Stimulated activated CD4-positive, alpha-beta T cell treated with anti-CD3 and anti-CD28 coated beads, Interleukin-12 subunit alpha, Interleukin-12 subunit beta, amount 100 ng/mL, for 48 hours (primary cell): Measurements from ENCODE around the gene C12orf42.

Experiments
- DNase-seq, 3 donors: peaks; one replicate each; pipeline ENCODE4 v3.0.0-alpha.2; 2020; ENCODE audit warnings: low read depth in 2 of 3, low spot score in 1 of 3

C12orf42 gene

GRCh38 chr12:103350116-103350515 lies 145.7 kb downstream of the C12orf42 start:
- DNase-seq = no peak

DNA sequence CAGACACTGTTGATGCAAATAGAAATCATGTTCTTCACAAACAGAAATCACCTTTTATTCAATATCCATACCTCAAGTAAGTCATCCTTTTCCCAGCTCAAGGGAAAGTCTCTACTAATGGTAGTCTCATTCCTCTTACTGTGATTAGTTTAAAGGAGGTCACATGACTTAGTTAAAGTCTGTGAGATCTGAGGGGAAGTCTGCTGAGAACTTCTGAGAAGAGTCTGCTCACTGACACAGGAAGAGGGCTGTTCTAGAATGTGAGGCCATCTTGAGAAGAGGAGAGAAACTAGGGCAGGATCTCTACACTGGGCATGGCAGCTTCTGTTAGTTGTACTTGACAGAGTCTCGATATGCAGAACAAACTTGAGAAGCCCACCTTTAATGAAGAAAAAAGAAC lies 146.8 kb downstream of the C12orf42 start:
- DNase-seq = no peak

DNA sequence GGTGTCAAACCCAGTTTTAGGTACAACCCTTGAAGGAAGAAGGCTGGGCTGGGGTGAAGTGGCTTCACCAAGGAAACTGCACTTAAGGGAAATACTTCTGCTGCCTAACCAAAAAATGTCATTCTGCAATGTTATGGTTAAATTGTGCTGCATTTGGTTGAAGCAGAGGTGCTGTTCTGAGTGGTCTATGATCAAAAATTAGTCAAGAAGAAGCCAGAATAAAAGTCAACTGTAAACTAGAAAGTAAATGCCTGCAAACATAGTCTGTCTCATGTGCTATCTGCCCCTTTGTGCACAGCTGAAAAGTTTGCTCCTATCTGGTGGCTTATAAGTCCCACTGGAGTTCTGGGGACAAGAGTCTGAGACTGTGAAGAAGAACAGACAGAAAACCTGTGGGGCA lies 158.8 kb downstream of the C12orf42 start:
- no peak for DNase-seq

- DNase-seq = no peak
Measured at GRCh38 chr12:103334466-103334865, 161.3 kb downstream of the C12orf42 start.

GRCh38 chr12:103333676-103334075 lies 162.1 kb downstream of the C12orf42 start:
- no peak for DNase-seq

- DNase-seq = no peak
Measured at GRCh38 chr12:103331643-103332042, 164.1 kb downstream of the C12orf42 start.

- no peak for DNase-seq
Measured at GRCh38 chr12:103330672-103331071, 165.1 kb downstream of the C12orf42 start.

- DNase-seq = no peak
Measured at GRCh38 chr12:103327676-103328075, 168.1 kb downstream of the C12orf42 start.

- no peak for DNase-seq
Measured at GRCh38 chr12:103326190-103326589, 169.6 kb downstream of the C12orf42 start.

DNA sequence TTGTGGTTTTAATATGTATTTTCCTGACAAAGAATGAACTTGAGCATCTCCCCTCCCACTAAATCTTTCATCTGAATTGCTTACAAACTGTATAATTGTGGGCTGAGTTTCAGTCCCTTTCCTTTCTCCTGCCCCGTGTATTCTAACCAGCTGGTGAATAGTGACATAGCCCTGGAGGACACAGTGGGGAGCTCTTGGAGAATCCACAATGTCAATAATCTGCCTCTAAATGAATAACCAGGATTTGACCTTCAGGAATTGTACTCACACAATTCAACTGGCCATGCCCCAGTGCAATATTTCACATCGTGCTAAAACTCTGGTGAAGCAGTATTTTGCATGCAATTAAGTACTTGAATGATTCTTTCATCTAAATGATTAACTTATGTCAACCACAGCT lies 177.2 kb downstream of the C12orf42 start:
- DNase-seq = no peak

DNA sequence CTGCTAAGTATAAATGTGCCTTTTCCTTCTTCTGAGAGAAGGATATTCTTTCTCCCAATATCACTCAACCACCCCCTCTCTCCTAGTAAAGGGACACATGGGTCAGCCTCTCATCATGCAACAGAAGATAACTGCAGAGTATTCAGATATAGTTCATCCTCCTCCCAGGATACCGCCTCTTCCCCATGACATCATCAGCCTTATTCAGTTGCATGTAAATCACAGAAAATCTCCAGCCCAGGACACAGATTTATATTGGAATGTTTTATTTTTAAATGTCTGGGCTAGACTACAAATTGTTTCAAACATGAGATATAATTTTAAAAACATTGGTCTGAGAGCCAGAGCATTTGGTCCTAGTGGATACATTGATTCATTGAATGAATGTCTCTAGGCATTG lies 178.5 kb downstream of the C12orf42 start:
- no peak for DNase-seq

GRCh38 chr12:103314786-103315185 lies 181.0 kb downstream of the C12orf42 start:
- DNase-seq = no peak

DNA sequence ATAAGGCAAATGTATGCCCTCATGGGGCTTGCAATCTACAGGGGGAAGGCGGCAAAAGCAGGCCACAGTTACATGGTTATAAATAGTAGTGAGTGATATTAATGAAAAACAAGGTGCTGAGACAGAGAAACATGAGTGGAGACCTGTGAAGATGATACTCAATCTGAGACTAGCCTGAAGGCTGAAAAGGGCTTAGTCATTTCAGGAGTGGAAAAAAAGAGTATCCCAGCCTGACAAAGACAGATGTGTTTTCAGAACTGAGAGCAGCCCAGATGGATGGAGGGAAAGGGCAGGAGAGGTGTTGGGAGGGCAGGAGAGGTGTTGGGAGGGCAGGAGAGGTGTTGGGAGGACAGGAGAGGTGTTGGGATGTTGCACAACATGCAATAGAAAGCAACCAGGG lies 181.9 kb downstream of the C12orf42 start:
- DNase-seq = no peak

DNA sequence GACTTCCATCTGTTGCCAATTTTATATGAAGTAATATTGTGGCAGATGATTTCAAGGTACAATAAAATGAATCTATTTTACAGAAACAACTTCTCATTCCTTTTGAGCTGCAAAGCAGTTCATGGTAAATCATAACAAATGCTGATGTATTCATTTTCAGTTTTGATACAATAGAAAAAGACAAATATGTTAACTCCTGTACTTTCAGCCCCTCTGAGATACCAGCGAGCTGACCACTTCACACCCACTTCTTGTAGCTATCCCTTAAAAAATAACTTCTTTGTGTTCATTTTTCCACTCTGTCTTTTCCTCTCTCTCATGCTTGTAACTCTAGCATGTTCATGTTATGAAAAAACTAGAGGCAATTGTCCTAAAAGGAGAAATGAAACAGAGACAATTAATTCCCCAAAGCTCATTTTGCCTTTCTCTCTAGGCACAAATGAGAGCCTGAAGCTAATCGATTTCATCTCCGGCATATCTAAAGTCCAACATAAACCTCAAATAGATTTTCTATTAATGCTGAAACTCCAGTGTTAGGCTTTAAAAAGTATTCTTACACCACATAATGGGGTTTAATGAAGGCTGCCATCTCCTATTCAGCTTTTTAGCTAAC lies 182.9 kb downstream of the C12orf42 start:
- no peak for DNase-seq

- DNase-seq = no peak
Measured at GRCh38 chr12:103310546-103311270, 185.1 kb downstream of the C12orf42 start.

- no peak for DNase-seq
Measured at GRCh38 chr12:103308396-103308795, 187.4 kb downstream of the C12orf42 start.

DNA sequence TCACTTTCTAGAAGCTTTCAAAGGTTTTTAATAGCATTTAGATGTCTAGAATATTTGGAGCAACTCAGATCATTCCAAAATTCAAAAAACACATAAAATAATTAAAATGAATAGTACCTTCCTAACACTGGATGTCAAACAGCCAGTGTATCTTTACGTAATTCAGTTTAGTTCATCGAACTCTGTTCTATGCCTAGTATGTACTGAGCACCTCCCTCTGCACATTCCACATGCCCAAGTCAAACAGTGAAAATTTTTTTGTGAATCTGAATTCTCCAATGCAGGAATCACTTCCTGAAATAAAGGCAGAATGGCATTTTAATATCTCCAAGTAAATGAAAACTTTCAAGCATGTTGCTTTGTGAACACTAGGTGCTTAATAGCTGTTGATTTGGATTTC lies 192.3 kb downstream of the C12orf42 start:
- no peak for DNase-seq

- DNase-seq = no peak
Measured at GRCh38 chr12:103301642-103302591, 193.9 kb downstream of the C12orf42 start.

- DNase-seq = no peak
Measured at GRCh38 chr12:103288016-103288415, 207.8 kb downstream of the C12orf42 start.

DNA sequence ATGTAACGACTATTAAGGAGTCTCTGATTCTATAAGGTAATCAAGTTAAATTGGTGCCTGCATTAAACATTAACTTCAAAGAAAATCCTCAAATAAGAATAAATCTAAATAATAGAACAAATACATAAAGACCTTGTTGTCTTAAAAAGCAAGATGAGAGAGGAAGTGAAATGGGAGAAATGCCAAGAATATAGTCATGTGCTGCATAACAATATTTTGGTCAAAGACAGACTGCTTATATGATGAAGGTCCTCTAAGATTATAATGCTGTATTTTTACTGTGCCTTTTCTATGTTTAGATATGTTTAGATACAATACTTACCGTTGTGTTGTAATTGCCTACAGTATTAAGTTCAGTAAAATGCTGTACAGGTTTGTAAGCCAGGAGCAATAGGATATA lies 213.6 kb downstream of the C12orf42 start:
- no peak for DNase-seq

GRCh38 chr12:103279444-103279843 lies 216.3 kb downstream of the C12orf42 start:
- DNase-seq = peak in 1 of 3 donors; percentile 2

DNA sequence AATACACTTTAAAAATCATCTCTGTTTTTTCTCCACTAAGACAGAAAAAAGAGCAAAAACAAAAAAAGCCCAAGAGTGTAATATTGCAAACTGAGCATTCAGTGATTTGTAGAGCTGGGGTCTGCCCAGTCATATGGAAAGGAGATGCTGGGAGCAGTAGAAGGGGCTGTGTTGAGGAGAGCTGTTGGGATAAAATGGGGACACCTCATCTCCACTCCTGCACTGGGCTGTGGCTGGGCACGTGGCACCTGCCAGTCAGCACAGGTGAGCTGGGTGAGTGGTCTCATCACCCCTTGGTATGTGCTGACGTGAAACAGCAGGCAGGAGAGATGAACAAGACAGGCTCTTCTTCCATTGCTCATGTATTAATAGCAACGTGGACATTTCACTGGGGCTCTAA lies 217.4 kb downstream of the C12orf42 start:
- DNase-seq = no peak
